Skeletal muscle tissue (tissue), 4 donors: Measurements from ENCODE around the gene C2CD2. TPM values are rescaled to one million over a fixed set of nuclear protein-coding genes. Genes with fewer than 3 reads are reported as not detected.

Source experiments
- H3K27ac ChIP-seq: one replicate; pipeline ENCODE4 v1.7.0; 2013; ENCODE audit warnings: mild to moderate bottlenecking, low read depth, low read length, inconsistent platforms
- H3K27me3 ChIP-seq, 3 donors: one replicate each; pipeline ENCODE4 v1.7.0; 2013; ENCODE audit warnings: low read length in 3 of 3; ENCODE audit not compliant: control insufficient read depth in 3 of 3, insufficient read depth in 3 of 3
- H3K36me3 ChIP-seq, 3 donors: one replicate each; pipeline ENCODE4 v1.7.0; 2013; ENCODE audit warnings: low read length in 3 of 3; ENCODE audit not compliant: control insufficient read depth in 3 of 3, insufficient read depth in 3 of 3
- H3K4me1 ChIP-seq, 3 donors: one replicate each; pipeline ENCODE4 v1.7.0; 2013; ENCODE audit warnings: low read length in 3 of 3, mild to moderate bottlenecking in 3 of 3; ENCODE audit not compliant: control insufficient read depth in 3 of 3, insufficient read depth in 3 of 3
- H3K4me3 ChIP-seq, 3 donors: one replicate each; pipeline ENCODE4 v1.7.0; 2013; ENCODE audit warnings: low read length in 3 of 3
- H3K9ac ChIP-seq, 3 donors: one replicate each; pipeline ENCODE4 v1.7.0; 2013; ENCODE audit warnings: low read length in 3 of 3, mild to moderate bottlenecking in 3 of 3, moderate library complexity in 2 of 3, low read depth in 1 of 3
- H3K9me3 ChIP-seq, 3 donors: one replicate each; pipeline ENCODE4 v1.7.0; 2013; ENCODE audit warnings: low read length in 3 of 3; ENCODE audit not compliant: control insufficient read depth in 3 of 3
- total RNA-seq: library from RNA; depleted of rRNA; stranded (reverse); fragments of >200 nt; gene quantifications from one replicate; pipeline ENCODE4 v1.2.3, GENCODE V29; 2014
- donor health status: Osteomylitis.

The C2CD2 gene
- total RNA-seq, 1 donor from 2014 or later = 7.3 TPM

DNA sequence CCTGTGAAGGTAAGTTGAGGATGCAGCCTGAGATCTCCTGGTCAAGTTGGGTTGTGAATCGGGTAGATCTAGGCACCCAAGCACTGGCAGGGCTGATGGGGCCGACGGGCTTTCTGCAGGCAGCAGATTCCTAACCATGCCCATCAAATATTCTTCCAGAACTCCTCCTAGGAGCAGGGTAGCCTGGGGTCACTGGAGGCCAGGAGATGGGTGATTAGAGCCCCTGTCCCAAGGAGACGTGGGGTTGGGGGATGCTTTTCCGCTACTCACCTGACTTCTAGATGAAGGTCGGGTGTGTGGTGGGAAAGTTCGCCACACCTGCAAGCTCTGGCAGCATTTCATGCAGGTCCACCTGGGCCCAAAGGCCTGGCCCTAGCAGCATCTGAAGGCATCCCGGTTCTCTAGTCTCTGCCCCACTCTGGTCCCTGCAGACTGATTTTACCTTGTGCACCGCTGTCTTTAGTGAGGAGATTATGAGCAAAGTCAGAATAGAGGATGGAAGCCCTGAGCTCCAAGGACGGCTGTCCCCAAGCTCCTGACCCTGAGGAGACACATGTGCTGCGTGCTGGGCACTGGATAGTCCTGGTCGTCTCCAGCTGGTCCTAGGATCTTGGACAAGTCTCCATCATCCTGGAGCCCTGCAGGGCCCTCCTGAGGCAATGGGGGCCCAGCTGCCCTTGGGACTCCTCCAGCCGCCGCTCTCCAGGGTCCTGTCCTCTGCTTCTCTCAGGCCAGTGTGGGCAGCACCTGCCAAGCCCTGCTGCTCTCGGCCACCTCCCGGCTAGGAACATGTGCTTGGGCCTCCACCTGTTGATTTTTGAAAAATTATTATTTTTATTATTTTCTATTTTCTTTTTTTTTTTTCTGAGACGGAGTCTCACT, 21.8 kb upstream of the C2CD2 start:
- Histone ChIP-seq H3K4me3 (no peak overlapping the region), H3K9me3 (no peaks in the 10 kb centered on the region), H3K4me1 (peaks cover 5 to 10% (median 6%) of the 10 kb centered on the region in 3 donors), H3K27ac (no peak overlapping the region), H3K9ac (no peak overlapping the region), H3K36me3 (no peaks in the 10 kb centered on the region), H3K27me3 (no peaks in the 10 kb centered on the region)

DNA sequence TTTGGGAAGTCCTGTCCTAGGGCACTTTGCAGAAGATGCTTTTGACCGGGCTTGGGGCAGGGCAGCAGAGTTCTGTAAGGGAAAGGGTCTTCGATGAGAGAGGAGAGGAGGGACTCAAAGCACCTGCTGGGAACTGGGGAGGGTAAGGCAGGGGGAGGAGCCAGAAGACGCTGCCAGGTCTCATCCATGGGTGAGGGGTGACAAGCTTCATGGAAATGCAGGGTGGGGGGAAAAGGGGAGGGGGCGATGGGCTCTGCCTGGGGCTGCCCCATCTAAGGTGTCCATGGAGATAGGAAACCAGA, 20.9 kb upstream of the C2CD2 start:
- Histone ChIP-seq H3K9me3 (no peaks in the 10 kb centered on the region), H3K27ac (no peak overlapping the region), H3K4me3 (no peak overlapping the region), H3K36me3 (no peaks in the 10 kb centered on the region), H3K4me1 (peaks cover 5 to 10% (median 6%) of the 10 kb centered on the region in 3 donors), H3K9ac (no peak overlapping the region), H3K27me3 (no peaks in the 10 kb centered on the region)

DNA sequence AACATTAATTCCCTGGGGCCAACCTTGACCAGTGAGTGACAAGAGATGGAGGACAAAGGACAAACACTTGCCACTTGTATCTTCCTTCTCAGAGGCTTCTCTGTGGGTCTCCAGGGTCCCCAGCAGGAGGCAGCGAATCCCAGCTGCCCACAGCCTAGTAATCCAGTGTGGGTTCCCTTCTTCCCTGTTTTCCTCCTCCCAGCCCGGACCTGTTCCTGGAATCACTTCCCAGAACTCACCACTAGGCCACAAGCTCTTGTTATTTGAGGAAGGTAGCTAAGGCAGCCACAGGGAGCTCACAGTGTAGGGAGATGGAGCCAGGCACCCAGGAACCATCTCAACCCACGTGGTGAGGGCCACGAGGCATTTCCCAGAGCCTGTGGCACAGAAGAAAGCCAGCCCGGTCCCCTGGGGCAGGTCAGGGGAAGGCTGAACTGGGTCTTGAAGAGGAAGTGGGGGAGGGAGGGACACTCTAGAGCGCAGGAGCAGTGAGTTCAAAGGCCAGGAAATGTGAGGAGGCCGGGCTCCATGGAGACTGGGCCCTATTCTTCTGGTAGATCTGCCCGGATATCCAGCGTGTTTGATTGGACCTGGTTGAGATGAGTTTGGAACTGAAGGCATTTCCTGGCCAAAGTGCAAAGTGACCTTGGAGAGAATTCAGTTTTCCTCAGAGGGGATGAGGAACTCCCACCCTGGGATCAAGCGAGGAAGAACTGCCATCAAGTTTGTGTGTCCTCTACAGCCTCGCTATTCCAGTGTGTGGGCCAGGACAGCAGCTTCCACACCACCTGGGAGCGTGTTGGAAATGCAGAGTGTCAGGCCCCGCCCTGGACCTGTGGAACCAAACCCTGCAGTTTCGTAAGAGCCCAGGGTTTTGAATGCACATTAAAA, 20.3 kb upstream of the C2CD2 start:
- H3K9me3 ChIP-seq = no peaks in the 10 kb centered on the region
- H3K27ac ChIP-seq = peak overlapping the region; percentile 12
- no peaks in the 10 kb centered on the region for H3K36me3 ChIP-seq
- H3K4me3 ChIP-seq = no peak overlapping the region
- no peak overlapping the region for H3K9ac ChIP-seq
- H3K4me1 ChIP-seq = peaks cover 5 to 10% (median 6%) of the 10 kb centered on the region in 3 donors
- H3K27me3 ChIP-seq = no peaks in the 10 kb centered on the region

- H3K27ac ChIP-seq = no peak overlapping the region
- H3K4me3 ChIP-seq = no peak overlapping the region
- no peaks in the 10 kb centered on the region for H3K36me3 ChIP-seq
- peaks cover 5 to 10% (median 6%) of the 10 kb centered on the region in 3 donors for H3K4me1 ChIP-seq
- no peaks in the 10 kb centered on the region for H3K9me3 ChIP-seq
- no peaks in the 10 kb centered on the region for H3K27me3 ChIP-seq
- H3K9ac ChIP-seq = no peak overlapping the region
Measured at GRCh38 chr21:41973427-41973831, 19.6 kb upstream of the C2CD2 start.

- Histone ChIP-seq H3K27ac (no peak overlapping the region), H3K27me3 (no peaks in the 10 kb centered on the region), H3K4me3 (no peak overlapping the region), H3K4me1 (peaks cover 5 to 10% (median 6%) of the 10 kb centered on the region in 3 donors), H3K9me3 (no peaks in the 10 kb centered on the region), H3K36me3 (no peaks in the 10 kb centered on the region), H3K9ac (no peak overlapping the region)
Measured at GRCh38 chr21:41972511-41973205, 18.8 kb upstream of the C2CD2 start.

DNA sequence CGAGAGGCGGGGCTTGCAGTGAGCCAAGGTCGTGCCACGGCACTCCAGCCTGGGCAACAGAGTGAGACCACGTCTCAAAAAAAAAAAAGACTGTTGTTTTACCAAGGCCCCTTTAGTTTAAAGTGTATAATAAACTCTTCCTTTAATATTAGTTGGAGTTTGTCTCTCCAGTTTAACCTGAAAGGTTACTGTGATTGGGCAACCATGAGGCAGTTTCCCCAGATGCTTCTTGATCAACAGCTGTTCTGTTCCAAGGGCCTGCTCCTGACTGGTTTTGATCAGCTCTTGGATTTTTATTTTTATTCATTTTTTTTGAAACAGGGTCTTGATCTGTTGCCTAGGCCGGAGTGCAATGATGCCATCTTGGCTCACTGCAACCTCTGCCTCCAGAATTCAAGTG, 18.1 kb upstream of the C2CD2 start:
- H3K36me3 ChIP-seq = no peaks in the 10 kb centered on the region
- H3K27ac ChIP-seq = no peak overlapping the region
- H3K4me3 ChIP-seq = no peak overlapping the region
- H3K4me1 ChIP-seq = peaks cover 5 to 10% (median 6%) of the 10 kb centered on the region in 3 donors
- H3K9me3 ChIP-seq = no peaks in the 10 kb centered on the region
- no peak overlapping the region for H3K9ac ChIP-seq
- H3K27me3 ChIP-seq = no peaks in the 10 kb centered on the region

DNA sequence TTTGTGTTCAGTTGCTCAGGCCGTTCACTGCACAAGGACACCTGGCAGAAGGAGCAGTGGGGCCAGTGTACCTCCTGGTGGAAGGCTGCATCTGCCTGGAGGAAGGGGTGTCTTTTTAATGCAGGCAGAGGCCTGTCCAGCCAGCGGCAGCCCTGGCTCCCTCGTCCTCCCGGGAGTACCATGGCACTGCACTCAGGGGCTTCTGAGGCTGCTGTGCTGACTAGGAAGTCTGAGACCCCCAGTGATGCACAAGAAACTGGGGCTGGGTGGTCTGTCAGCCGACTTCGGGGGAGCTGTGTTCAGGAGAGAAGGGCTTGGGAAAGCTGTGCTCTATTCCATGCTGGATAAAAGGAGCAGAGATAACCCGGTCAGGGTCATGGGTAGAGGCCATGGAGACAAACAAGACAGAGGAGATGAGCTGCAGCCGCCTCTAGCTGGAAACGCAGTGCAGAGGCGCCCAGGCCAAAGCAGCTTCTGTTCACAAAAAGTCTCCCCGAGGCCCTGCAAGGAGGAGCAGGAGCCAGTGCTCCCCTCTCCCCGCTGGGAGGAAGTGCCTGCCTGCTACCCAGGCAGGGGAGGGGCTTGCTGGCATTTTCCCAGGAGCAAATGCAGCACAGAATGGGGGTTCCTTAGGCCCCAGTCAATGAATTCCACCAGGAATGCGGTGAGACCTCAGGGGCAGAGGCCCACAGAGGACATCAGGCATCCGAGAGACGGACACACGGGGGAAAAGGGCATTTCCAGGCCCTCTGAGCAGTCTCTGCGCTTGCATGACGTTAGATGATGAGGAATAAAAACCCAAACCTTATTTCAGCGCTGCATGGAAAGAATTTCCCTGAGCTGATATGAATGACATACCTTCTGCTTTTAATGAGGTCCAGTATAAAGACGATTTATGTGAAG, 17.2 kb upstream of the C2CD2 start:
- Histone ChIP-seq H3K9ac (no peak overlapping the region), H3K9me3 (no peaks in the 10 kb centered on the region), H3K4me3 (no peak overlapping the region), H3K36me3 (no peaks in the 10 kb centered on the region), H3K27ac (no peak overlapping the region), H3K4me1 (peaks cover 5 to 10% (median 6%) of the 10 kb centered on the region in 3 donors), H3K27me3 (no peaks in the 10 kb centered on the region)

- Histone ChIP-seq H3K36me3 (no peaks in the 10 kb centered on the region), H3K9me3 (no peaks in the 10 kb centered on the region), H3K4me3 (no peak overlapping the region), H3K9ac (no peak overlapping the region), H3K27me3 (no peaks in the 10 kb centered on the region), H3K4me1 (peaks cover 5 to 10% (median 6%) of the 10 kb centered on the region in 3 donors), H3K27ac (no peak overlapping the region)
Measured at GRCh38 chr21:41970106-41970391, 16.2 kb upstream of the C2CD2 start.

DNA sequence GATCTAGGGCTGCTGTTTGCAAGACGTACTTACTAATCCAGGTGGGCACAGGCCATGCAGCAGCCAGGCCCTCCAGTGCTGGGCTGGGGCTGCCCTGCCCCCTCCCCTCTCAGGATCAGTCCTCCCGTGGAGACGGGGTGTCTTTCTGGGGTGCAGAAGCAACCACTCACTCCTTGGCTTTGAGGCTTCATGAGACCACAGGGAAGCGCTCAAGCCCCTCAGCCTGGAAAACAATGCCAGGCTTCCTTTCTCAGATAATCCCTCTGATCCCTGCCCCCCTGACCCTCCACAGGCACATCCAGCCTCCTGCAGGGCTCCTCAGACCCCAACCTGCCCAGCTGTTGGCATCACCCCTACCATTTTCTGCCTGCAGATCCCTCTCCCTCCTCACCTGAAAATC, 13.9 kb upstream of the C2CD2 start:
- Histone ChIP-seq H3K4me1 (no peaks in the 10 kb centered on the region), H3K9me3 (no peaks in the 10 kb centered on the region), H3K27ac (no peak overlapping the region)

More for the DNA sequence above, 13.9 kb upstream of the C2CD2 start:
- no peak overlapping the region for H3K9ac ChIP-seq
- no peak overlapping the region for H3K4me3 ChIP-seq
- H3K36me3 ChIP-seq = no peaks in the 10 kb centered on the region
- H3K27me3 ChIP-seq = peaks cover 0 to 8% (median 6%) of the 10 kb centered on the region in 3 donors
